Activated CD8-positive, alpha-beta memory T cell treated with anti-CD3 and anti-CD28 coated beads for 1 hour (primary cell): ENCODE data around the gene DOK7.
"Not testable (repeated sequence)": the region's sequence is repeated elsewhere in the genome, so short reads cannot be mapped to it uniquely, and the experiment has no call there.

Experiments
- DNase-seq, 2 donors: peaks; one replicate each; pipeline ENCODE4 v3.0.0-alpha.2; 2020; ENCODE audit warnings: low read depth in 1 of 2; ENCODE audit errors: extremely low read depth in 1 of 2

The DOK7 gene

GRCh38 chr4:3442460-3442958 lies 20.6 kb upstream of the DOK7 start:
- DNase-seq, result no peak

- DNase-seq, result peak; percentile 16 to 51
Observed at GRCh38 chr4:3442959-3443749, 20.0 kb upstream of the DOK7 start.

GRCh38 chr4:3443750-3444309 lies 19.3 kb upstream of the DOK7 start:
- no peak for DNase-seq

- no peak for DNase-seq
Observed at GRCh38 chr4:3444351-3445110, 18.6 kb upstream of the DOK7 start.

- DNase-seq, result no peak
Observed at GRCh38 chr4:3445111-3445820, 17.8 kb upstream of the DOK7 start.

GRCh38 chr4:3445829-3446545 lies 17.1 kb upstream of the DOK7 start:
- no peak for DNase-seq

- DNase-seq, result no peak
Observed at GRCh38 chr4:3446631-3447320, 16.3 kb upstream of the DOK7 start.

GRCh38 chr4:3447431-3448395 lies 15.4 kb upstream of the DOK7 start:
- DNase-seq, result no peak

- no peak for DNase-seq
Observed at GRCh38 chr4:3449047-3449573, 14.0 kb upstream of the DOK7 start.

GRCh38 chr4:3449574-3450534 lies 13.3 kb upstream of the DOK7 start:
- DNase-seq, result no peak

GRCh38 chr4:3450643-3451042 lies 12.5 kb upstream of the DOK7 start:
- DNase-seq, result no peak

- DNase-seq, result no peak
Observed at GRCh38 chr4:3451956-3452355, 11.2 kb upstream of the DOK7 start.

GRCh38 chr4:3452376-3452775 lies 10.7 kb upstream of the DOK7 start:
- no peak for DNase-seq

GRCh38 chr4:3455596-3455995 lies 7.5 kb upstream of the DOK7 start:
- not testable (repeated sequence) for DNase-seq

- DNase-seq, result no peak
Observed at GRCh38 chr4:3458371-3458770, 4.7 kb upstream of the DOK7 start.

- not testable (repeated sequence) for DNase-seq
Observed at GRCh38 chr4:3459156-3459555, 4.0 kb upstream of the DOK7 start.

GRCh38 chr4:3460926-3461325 lies 2.2 kb upstream of the DOK7 start:
- DNase-seq, result no peak
